Activated CD8-positive, alpha-beta memory T cell treated with anti-CD3 and anti-CD28 coated beads, Interleukin-2, amount 50 U/mL, for 1 hour (primary cell): Measurements from ENCODE around the gene KLF11.
"Not testable (repeated sequence)": the region's sequence is repeated elsewhere in the genome, so short reads cannot be mapped to it uniquely, and the experiment has no call there.

Experiments
- DNase-seq: peaks from one replicate; pipeline ENCODE4 v3.0.0-alpha.2; 2020; ENCODE audit errors: extremely low read depth

KLF11 gene

GRCh38 chr2:10022966-10023662 lies 20.2 kb upstream of the KLF11 start:
- no peak for DNase-seq

DNA sequence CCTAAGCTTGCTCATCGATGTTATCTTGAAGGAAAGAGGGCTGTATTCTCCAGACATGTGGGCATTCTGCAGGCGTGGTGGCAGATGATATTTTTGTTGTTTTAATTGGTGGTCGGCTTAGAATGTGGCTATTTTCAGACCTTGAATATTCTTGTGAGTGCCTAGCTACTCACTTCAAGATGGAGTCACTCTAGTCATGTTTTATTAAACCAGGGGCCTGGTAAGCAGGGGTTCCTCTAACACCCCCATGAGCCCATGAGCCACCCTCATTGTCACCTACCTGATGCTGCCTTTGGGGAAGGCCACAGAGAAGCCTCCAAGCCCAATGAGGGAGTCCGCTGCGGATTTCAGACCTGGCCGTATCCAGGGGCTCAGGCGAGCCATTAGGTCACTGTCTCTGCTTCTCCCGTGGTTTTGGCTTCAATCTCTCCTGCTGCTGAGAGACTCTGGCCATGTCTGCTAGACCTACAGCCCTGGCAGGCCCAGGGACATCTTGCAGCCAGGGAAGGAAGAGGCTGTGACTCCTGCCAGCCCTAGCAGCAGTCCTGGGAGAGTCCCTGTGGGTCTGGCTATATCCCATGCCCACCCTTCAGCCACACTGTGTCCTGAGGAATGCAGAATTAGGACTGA lies 16.3 kb upstream of the KLF11 start:
- no peak for DNase-seq

DNA sequence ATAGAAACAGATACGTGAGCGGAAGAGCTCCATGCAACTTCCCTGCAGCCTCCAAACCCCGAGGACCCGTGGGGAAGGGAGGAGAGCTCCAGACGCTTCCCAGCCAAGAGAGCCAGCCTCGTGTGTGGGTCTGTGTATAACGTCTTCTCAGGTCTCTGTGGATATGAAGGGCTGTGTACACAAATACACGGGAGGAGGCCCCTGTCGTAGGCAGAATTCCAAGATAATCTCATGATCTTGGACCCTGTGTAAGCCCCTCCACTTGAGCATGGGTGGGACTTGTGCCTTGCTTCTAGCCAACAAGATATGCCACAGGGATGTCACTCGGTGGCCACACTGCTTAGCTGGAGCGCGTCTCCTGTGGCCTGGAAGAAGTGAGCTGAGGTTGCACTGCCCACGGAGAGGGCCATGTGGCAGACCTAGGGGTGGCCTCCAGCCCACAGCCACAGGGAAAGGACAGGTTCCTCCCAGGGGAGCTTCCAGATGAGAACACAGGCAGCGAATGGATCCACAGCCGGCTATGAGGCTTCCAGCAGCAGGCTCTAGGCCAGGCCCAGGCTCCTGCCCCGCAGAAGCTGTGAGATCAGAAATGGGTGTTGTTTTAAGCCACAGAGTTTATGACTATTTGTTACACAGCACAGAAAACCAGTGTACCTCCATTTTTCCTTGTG lies 15.6 kb upstream of the KLF11 start:
- no peak for DNase-seq

GRCh38 chr2:10028407-10028987 lies 14.9 kb upstream of the KLF11 start:
- DNase-seq = no peak

GRCh38 chr2:10028988-10029874 lies 14.1 kb upstream of the KLF11 start:
- DNase-seq = no peak

DNA sequence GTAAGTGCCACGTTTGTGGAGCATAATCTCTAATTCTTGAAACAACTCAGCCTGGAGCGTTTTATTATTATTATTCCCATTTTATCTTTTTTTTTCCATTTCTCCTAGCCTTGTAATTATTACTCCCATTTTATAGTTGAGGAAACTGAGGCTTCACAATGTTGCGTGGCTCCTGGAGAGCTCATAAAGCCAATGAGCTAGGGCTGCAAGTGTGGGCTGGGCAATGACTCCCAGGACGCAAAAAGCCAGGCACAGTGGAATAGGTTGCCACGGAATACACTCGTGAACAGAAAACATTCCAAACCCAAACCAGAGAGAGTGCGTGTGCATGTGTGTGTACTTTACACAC lies 13.5 kb upstream of the KLF11 start:
- DNase-seq = no peak

DNA sequence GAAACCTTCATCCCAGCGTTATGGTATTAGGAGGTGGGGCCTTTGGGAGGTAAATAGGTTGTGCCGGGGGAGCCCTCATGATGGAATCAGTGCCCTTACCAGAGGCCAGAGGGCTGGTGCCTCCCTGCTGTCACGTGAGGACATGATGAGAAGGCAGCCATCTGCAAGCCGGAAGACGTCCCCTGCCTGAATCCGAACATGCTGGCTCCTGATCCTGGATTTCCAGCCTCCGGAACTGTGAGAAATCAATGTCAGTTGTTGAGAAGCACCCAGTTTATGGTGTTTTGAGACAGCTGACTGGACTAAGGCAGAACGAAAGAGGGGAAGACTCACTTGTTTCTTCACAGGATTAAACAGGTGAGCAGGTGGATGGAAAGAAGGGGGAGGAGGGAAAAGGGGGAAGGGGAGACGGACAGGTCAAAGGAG lies 13.0 kb upstream of the KLF11 start:
- no peak for DNase-seq

- not testable (repeated sequence) for DNase-seq
Measured at GRCh38 chr2:10030798-10031197, 12.6 kb upstream of the KLF11 start.

GRCh38 chr2:10031886-10032745 lies 11.2 kb upstream of the KLF11 start:
- DNase-seq = no peak

DNA sequence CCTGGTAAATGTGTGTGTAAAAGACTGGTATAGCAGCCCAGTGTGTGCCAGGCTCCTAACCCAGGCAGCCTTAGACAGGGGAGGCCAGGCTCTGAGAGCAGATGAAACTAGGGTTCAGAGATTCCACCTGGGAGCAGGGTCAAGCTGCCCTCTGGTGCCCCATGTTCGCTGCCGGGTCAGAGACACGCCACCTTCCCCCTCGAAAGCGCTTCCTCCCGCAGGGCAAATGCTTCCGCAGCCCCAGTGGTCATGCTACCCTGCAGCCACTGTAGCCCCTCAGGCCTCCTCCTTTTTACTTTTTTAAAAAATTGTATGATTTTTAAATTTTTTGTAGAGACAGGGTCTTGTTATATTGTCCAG lies 10.6 kb upstream of the KLF11 start:
- no peak for DNase-seq

- no peak for DNase-seq
Measured at GRCh38 chr2:10033251-10034006, 9.9 kb upstream of the KLF11 start.

- no peak for DNase-seq
Measured at GRCh38 chr2:10034333-10035052, 8.9 kb upstream of the KLF11 start.

- DNase-seq = no peak
Measured at GRCh38 chr2:10035053-10035422, 8.3 kb upstream of the KLF11 start.

DNA sequence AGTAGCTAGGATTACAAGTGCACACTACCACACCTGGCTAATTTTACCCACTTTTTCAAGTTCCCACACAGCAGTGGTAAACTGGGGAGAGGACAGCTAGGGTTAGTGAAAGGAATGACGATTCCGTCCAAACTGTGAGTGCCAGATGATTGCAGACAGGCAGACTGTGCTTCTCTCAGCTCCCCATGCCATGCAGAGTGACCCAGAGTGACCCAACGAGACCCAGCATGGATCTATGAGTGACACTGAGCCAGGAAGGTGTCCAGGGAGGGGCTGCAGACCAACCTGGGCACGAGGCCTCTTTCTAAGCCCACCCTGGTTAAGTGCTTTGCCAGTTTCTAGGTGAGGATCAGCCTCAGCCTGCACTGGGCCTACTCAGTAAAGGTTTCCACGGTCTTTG lies 7.7 kb upstream of the KLF11 start:
- no peak for DNase-seq

DNA sequence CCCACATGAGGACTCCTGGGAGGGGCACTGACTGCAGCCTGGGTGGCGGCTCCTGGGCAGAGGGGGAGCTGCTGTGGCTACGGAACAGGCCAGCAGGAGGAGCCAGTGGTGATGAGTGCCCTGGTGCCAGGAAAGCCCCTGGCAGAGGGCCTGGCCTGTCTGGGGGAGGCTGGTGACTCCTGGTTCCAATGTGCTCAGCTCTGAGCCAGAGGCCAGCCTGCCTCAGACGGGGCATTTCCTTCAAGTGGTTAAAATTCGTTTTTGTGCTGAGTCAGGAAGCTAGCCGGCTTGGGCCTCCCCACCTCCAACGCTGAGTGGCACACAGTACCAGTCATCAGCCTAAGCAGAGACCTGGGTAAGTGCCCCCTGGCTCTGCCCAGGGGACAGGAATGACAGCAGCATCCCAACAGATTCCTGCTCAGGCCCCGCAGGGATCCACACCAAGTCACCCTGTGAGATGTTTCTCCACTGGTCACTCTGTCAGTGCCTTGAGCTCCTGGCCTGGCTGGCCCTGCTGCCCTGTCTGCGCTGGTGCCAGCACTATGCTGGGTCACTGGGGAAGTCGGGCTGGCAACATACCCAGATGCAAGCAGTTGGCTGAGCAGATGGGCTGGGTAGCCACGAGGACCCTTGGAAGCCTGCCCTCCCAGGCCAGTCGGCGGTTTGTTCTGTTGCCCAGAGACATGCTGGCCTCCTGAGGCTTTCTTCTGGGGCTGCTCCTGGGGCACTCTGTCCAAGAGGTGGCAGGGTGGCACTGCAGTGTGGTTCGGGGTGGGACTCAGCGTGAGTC lies 7.1 kb upstream of the KLF11 start:
- no peak for DNase-seq

GRCh38 chr2:10038123-10038522 lies 5.2 kb upstream of the KLF11 start:
- DNase-seq = no peak

- DNase-seq = no peak
Measured at GRCh38 chr2:10038716-10039115, 4.6 kb upstream of the KLF11 start.

DNA sequence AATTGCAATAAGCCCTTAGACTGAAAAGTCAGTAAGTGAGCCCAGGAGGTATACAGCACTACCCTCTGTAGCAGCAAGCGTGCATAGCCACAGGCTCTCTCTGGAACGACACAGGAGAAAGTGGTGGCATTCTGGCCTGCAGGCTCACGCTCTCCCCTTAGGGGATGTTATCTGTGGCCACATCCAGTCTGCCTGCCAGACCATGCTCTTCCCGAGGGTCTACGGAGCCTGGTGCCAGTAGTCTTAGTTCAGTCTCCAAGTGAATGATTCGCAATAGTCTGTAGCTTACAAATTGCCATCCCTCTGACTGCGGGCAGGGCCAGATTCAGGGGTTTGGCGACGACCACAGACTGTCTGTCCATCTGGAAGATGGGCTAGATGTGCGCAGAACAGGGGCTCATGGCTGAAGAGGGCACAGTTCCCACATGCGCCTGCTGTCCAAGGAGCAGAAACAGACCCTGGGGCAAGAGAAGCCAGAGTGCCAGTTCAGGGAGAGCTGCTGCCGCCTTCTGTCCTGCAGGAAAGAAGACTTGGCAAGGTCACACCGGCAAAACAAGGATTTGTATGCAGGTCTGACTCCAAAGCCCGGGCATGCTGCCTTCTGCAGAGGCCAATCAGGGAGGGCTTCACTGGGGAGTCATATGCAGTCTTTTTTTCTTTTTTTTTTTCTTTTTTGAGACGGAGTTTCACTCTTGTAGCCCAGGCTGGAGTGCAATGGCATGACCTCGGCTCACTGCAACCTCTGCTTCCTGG lies 3.5 kb upstream of the KLF11 start:
- DNase-seq = no peak
